ENCODE results near the gene COTL1.
"Not testable (repeated sequence)": the region's sequence is repeated elsewhere in the genome, so short reads cannot be mapped to it uniquely, and the experiment has no call there.

The COTL1 gene

DNA sequence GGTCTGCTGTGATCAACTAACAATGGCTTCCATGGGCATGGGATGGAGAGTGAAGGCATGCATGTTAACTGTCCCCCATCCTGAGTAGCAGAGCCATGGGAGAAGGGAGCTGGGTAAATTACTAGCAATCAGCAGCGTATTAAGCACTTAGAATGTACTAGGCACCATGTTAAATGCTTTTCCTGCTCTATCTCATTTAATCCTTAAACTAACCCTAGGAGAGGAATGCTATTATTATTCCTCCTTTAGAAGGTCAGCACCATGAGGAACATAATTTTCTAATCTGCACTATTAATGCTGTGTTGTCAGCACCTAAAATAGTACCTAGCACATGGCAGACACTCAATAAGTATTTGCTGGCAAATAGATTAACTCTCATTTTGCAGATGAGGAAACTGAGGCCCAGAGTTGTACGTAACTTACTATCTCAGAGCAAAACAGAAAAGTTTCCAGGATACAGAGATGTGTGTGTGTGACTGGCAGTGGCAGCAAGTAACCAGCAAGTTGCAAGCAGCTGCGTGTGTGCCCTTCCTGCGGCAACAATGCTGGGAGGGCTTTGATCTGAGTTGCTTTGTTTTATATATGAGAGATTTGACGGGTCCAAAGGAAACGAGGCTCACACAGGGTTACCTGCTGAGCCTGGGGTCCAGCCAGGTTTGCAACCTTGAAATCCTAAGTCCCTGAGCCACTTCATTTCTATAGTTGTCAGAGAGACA is 23.9 kb upstream of the COTL1 start:
- FAIRE-seq: no peak

GRCh38 chr16:84640145-84640544 is 22.3 kb upstream of the COTL1 start:
- no peak for FAIRE-seq

DNA sequence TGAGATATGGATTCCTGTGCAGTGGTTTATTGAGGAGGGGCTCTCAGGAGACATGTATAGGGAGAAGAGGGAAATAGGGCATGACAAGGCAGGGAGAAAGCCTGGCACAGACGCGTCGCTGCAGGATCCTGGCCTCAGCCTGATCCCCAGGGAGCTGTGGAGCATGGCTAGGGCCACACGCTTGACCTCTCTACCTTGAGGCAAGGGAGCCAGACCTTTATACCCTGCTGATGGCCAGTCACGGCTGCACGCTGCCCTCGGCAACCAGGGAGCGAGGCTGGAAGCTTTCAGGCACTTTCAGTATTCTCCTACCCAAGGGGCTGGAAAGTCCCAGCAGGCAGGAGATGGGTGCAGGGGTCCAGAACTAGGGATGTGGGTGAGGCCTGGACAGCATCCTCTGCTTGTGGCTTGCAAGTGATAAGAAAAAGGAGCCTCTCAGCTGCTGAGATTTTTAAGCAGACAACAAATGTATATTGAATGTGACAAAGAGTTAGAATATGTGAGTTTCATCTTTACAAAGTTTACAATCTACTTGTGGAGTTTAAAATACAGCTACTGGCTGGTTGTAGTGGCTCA is 20.4 kb upstream of the COTL1 start:
- FAIRE-seq: no peak

DNA sequence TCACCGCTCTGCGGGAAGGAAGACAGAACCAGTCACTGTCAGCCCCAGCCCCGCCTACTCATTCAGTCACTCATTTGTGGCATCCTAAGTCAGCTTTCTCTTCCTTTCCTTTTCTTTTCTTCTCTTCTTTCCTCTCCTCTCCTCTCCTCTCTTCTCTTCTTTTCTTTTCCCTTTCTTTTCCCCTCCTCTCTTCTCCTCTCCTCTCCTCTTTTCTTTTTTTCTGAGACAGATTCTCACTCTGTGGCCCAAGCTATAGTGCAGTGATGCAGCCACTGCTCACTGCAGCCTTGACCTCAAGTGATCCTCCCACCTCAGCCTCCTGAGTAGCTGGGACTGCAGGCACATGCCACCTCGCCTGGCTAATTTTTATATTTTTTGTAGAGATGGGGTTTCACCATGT is 19.8 kb upstream of the COTL1 start:
- no peak for FAIRE-seq

DNA sequence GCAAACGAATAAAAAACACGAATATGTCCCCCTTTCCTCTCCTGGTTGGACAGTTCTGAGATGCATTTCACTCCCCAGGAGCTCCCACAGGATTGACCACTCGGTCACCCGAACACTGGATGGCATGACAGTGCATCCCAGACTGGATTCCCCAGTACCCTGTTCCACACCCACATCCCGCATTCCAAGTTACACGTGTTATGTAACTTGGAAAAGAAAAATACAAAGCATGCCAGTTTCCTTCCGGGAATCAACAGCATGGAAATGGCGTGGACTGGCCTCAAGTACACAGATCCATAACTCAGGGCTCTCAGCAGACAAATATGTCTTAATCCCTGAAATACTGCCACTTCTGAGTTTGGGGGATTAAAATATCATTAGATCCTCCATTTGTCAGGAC is 17.8 kb upstream of the COTL1 start:
- no peak for FAIRE-seq

DNA sequence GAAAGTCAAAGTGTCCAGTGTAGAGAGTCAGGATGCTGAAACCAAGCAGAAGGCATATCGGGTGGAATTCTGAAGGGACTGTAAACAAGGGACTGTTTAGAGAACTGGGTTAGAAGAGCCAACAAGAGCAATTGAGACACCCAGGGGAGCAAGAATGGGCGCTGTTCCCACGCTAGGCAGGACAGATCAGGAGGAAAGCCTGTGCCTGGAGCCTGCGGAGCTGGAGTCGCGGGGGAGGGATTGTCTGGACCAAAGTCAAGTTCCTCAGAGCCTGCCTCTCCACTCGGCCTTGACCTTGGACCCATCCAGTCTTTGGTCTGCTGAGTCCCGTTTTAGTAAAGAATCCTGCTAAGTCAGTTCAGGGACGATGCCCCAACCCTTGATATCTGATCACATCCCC is 15.7 kb upstream of the COTL1 start:
- no peak for FAIRE-seq

DNA sequence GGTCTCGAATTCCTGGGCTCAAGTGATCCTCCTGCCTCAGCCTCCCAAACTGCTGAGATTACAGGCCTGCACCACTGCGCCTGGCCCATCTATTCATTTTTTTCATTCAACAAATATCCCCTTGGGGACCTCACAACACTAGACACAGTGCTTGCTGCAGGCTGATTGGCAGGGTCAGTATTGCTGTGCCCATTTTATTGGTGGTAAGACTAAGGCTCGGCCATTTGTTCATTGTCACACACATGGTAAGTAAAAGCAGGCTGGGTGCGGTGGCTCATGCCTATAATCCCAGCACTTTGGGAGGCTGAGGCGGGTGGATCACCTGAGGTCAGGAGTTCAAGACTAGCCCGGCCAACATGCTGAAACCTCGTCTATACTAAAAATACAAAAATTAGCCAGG is 15.0 kb upstream of the COTL1 start:
- FAIRE-seq: not testable (repeated sequence)

DNA sequence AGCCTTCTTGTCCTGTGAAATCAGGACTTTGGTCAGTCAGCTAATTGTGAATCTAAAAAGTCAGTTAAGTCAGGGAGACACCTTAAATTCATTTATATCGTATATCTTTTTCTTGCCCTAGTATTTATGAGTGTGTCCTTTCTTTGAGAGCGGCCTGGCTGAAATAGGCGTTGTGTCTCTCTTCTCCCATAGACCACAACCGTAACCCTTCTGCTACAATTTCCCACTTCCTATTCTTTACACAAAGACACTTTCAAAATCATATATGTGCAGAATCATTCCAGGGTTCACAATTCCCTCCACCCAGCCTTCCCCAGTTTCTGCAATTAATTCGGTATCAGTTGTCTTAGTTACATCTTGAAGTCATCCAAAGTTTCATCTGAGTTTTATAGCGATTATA is 14.0 kb upstream of the COTL1 start:
- FAIRE-seq: no peak

DNA sequence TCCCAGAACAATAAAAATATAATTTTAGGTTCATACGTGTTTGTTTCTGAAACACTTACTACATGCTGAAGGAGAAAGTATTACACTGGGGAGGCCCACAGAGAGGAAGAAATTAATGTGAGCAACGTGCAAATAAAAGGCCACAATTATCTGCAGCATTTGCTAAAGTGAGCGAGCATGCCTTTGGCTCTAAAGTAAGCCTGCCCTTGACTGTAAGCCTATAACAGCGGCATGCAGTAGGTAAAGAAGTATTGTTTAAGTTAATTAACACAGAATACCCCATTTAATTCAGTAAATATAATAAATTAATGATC is 13.2 kb upstream of the COTL1 start:
- no peak for FAIRE-seq

- no peak for FAIRE-seq
Observed at GRCh38 chr16:84630446-84631152, 12.7 kb upstream of the COTL1 start.

DNA sequence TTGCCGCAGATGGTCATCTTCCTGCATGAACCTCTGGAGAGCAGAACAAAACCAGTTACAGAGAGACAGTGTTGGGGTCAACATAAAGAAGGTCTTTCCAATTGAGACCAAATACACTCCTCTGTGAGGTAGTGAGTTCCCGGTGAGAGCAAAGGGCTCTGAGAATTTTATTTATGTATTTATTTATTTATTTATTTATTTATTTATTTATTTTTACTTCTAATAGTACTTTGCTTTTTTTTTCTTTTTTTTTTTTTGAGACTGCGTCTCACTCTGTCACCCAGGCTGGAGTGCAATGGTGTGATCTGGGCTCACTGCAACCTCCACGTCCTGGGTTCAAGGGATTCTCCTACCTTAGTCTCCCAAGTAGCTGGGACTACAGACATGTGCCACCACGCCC is 12.1 kb upstream of the COTL1 start:
- no peak for FAIRE-seq

- no peak for FAIRE-seq
Observed at GRCh38 chr16:84629580-84629979, 11.7 kb upstream of the COTL1 start.

DNA sequence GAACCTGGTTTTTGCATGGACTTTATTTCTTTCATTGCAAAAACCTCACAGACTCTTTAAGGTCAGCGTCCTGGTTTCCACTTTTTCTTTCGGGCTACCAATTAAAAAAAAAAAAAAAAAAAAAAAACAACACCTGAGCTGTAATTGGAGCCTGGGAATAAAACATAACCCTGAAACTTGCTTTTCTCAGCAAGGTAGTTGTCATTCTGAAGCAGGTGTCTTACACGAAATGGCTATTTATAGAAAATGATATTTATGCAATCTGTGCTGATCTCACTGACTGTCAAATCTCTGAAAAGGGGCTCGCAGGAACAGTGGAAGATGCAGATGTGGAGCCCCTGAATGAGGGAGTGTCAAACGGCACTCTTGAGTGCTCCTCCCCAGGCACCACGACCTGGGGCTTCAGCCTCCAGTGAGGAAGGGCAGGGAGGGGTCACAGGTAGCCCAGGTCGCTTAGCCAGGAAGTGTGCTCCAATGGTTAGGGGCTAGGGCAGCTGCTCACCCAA is 10.4 kb upstream of the COTL1 start:
- no peak for FAIRE-seq

DNA sequence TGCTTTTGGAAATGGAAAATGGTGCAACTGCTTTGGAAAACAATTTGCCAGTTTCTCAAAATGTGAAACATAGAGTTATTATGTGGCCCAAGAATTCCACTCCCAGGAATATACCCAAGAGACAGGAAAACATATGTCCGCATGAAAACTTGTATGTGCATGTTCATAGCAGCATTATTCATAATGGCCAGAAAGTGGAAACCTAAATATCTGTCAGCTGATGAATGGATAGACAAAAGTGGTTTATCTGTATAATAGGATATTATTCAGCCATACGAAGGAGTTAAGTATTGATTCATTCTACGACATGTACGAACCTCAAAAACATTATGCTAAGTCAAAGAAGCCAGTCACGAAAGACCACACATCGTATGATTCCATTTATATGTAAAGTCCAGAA is 7.7 kb upstream of the COTL1 start:
- FAIRE-seq: no peak

GRCh38 chr16:84620913-84621312 is 3.0 kb upstream of the COTL1 start:
- not testable (repeated sequence) for FAIRE-seq

GRCh38 chr16:84618581-84619460 is 943 bp upstream of the COTL1 start:
- no peak for FAIRE-seq

- FAIRE-seq: no peak
Observed at GRCh38 chr16:84617041-84617790, 662 bp downstream of the COTL1 start.

GRCh38 chr16:84616515-84616914 is 1.4 kb downstream of the COTL1 start:
- FAIRE-seq: no peak

DNA sequence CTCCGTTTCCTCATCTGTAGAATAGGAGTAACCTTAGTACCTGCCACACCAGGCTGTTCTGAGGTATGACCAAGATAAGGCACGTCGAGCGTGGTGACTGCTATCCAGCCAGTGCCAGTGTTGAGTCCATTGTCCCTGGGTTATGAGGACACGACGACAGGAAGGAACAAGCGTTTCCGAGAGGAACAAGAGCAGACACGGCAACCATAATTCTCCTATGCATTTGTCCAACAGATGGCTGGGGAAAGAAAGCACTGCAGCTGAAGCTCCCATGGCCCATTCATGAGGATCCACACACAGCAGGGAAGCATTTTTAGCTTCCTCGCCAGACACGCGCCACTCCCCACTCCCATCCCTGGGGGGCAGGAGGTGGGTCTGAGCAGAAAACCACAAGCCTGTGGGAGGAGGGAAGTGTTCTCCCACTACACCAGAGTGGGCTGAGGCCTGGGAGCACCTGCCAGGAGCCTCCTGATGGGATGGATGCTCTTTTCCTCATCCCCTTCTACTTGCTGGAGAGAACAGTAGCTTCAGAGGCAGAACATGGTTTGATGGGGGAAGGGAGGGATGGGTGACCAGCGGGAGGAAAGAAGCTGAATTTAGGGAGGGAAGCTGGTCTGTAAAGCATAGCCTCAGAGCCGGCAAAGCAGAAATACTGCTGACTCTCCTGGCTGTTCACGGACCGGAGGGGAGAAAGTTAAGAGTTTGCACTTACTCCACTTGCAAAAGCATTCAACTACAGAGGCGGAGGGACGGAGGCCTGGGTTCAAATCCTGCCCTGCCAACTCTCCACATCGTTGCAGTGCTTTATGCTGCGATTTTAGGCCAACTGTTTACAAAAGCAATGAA is 2.7 kb downstream of the COTL1 start:
- FAIRE-seq: no peak

GRCh38 chr16:84614623-84614967 is 3.3 kb downstream of the COTL1 start:
- no peak for FAIRE-seq

GRCh38 chr16:84614073-84614459 is 3.8 kb downstream of the COTL1 start:
- FAIRE-seq: no peak
